H9 (cell line): Measurements from ENCODE around the gene XRCC2. TPM values are rescaled to one million over a fixed set of nuclear protein-coding genes. Genes with fewer than 3 reads are reported as not detected.
A peak's percentile ranks its signal among the peaks of the same experiment; 100 is the strongest.

Source experiments
- DNase-seq: peaks from one replicate; pipeline ENCODE4 v3.0.0-alpha.2; 2017
- H2AFZ ChIP-seq: one replicate; pipeline ENCODE4 v1.6.1; 2013; ENCODE audit warnings: mild to moderate bottlenecking, low read length, control low read depth, moderate library complexity
- H2AK5ac ChIP-seq: 2 replicates; pipeline ENCODE4 v1.6.1; 2013; ENCODE audit warnings: low read length, control low read depth, mixed read lengths; ENCODE audit not compliant: insufficient read length
- H2BK120ac ChIP-seq: one replicate; pipeline ENCODE4 v1.6.1; 2013; ENCODE audit warnings: low read depth, mild to moderate bottlenecking, low read length, control low read depth, inconsistent platforms; ENCODE audit not compliant: poor library complexity, severe bottlenecking
- H2BK12ac ChIP-seq: 2 replicates; pipeline ENCODE4 v1.6.1; 2013; ENCODE audit warnings: low read length, control low read depth, mixed read lengths, low read depth; ENCODE audit not compliant: insufficient read length
- H2BK15ac ChIP-seq: 2 replicates; pipeline ENCODE4 v1.6.1; 2013; ENCODE audit warnings: low read depth, low read length, control low read depth
- H2BK20ac ChIP-seq: one replicate; pipeline ENCODE4 v1.6.1; 2013; ENCODE audit warnings: low read depth, mild to moderate bottlenecking, low read length, control low read depth, inconsistent platforms; ENCODE audit not compliant: poor library complexity, severe bottlenecking
- H2BK5ac ChIP-seq: 2 replicates; pipeline ENCODE4 v1.6.1; 2013; ENCODE audit warnings: low read length, control low read depth, mixed read lengths; ENCODE audit not compliant: insufficient read length
- H3K14ac ChIP-seq: 2 replicates; pipeline ENCODE4 v1.6.1; 2013; ENCODE audit warnings: low read length, control low read depth; ENCODE audit not compliant: insufficient read depth
- H3K18ac ChIP-seq: 2 replicates; pipeline ENCODE4 v1.6.1; 2013; ENCODE audit warnings: low read depth, mild to moderate bottlenecking, mixed read lengths, low read length, control low read depth; ENCODE audit not compliant: insufficient read length
- H3K23ac ChIP-seq: 2 replicates; pipeline ENCODE4 v1.6.1; 2013; ENCODE audit warnings: low read length, control low read depth, mixed read lengths, low read depth; ENCODE audit not compliant: insufficient read length
- H3K23me2 ChIP-seq: 2 replicates; pipeline ENCODE4 v1.6.1; 2013; ENCODE audit warnings: low read depth, mild to moderate bottlenecking, mixed read lengths, low read length, control low read depth; ENCODE audit not compliant: insufficient read length, poor library complexity, severe bottlenecking
- H3K27ac ChIP-seq: 2 replicates; pipeline ENCODE4 v1.5.1; 2013; ENCODE audit warnings: low read length, control low read depth, mixed read lengths, low read depth; ENCODE audit not compliant: insufficient read length
- H3K27me3 ChIP-seq: 2 replicates; pipeline ENCODE4 v1.6.1; 2013; ENCODE audit warnings: low read length, control low read depth, inconsistent platforms; ENCODE audit not compliant: insufficient read depth
- H3K4ac ChIP-seq: 2 replicates; pipeline ENCODE4 v1.6.1; 2013; ENCODE audit warnings: low read depth, mild to moderate bottlenecking, control low read depth, inconsistent platforms, low read length, moderate library complexity
- H3K4me1 ChIP-seq: 2 replicates; pipeline ENCODE4 v1.6.1; 2013; ENCODE audit warnings: low read length, control low read depth, inconsistent platforms; ENCODE audit not compliant: insufficient read depth
- H3K4me2 ChIP-seq: 2 replicates; pipeline ENCODE4 v1.6.1; 2013; ENCODE audit warnings: low read length, control low read depth, mixed read lengths; ENCODE audit not compliant: insufficient read length, insufficient read depth
- H3K56ac ChIP-seq: 2 replicates; pipeline ENCODE4 v1.6.1; 2013; ENCODE audit warnings: low read depth, mild to moderate bottlenecking, mixed read lengths, low read length, control low read depth; ENCODE audit not compliant: insufficient read length
- H3K79me1 ChIP-seq: 2 replicates; pipeline ENCODE4 v1.6.1; 2013; ENCODE audit warnings: low read depth, mild to moderate bottlenecking, moderate library complexity, low read length, control low read depth, inconsistent platforms; ENCODE audit not compliant: insufficient read depth, poor library complexity, severe bottlenecking
- H3K79me2 ChIP-seq: 2 replicates; pipeline ENCODE4 v1.6.1; 2013; ENCODE audit warnings: low read length, control low read depth, inconsistent platforms; ENCODE audit not compliant: insufficient read depth
- H3K9ac ChIP-seq: 2 replicates; pipeline ENCODE4 v1.6.1; 2013; ENCODE audit warnings: low read length, control low read depth, mixed read lengths; ENCODE audit not compliant: insufficient read length; ENCODE audit errors: extremely low read depth
- H3K9me3 ChIP-seq: one replicate; pipeline ENCODE4 v1.6.1; 2013; ENCODE audit warnings: low read depth, low read length, inconsistent platforms; ENCODE audit not compliant: control insufficient read depth
- H3T11ph ChIP-seq: one replicate; pipeline ENCODE4 v1.6.1; 2013; ENCODE audit warnings: mild to moderate bottlenecking, low read length, control low read depth, inconsistent platforms
- H4K20me1 ChIP-seq: one replicate; pipeline ENCODE4 v1.6.1; 2013; ENCODE audit not compliant: control insufficient read depth, insufficient read length, insufficient read depth
- H4K5ac ChIP-seq: 2 replicates; pipeline ENCODE4 v1.6.1; 2013; ENCODE audit warnings: low read depth, mild to moderate bottlenecking, mixed read lengths, low read length, control low read depth; ENCODE audit not compliant: insufficient read length
- H4K8ac ChIP-seq: replicated peaks from 2 replicates; pipeline ENCODE4 v1.6.1; 2013; ENCODE audit warnings: low read length, control low read depth, mixed read lengths, low read depth; ENCODE audit not compliant: insufficient read length
- H4K91ac ChIP-seq: 2 replicates; pipeline ENCODE4 v1.6.1; 2013; ENCODE audit warnings: low read depth, mild to moderate bottlenecking, moderate library complexity, mixed read lengths, low read length, control low read depth; ENCODE audit not compliant: insufficient read length
- H3K27ac Mint-ChIP-seq, 3 experiments: 2 replicates in 2 of 3; 3 replicates in 1 of 3; pipeline ENCODE4 v1.8.0; 2020 to 2021; ENCODE audit warnings: mixed read lengths in 3 of 3, mild to moderate bottlenecking in 1 of 3, moderate library complexity in 1 of 3
- H3K27me3 Mint-ChIP-seq: 2 replicates; pipeline ENCODE4 v1.8.0; 2021; ENCODE audit warnings: low read depth, mild to moderate bottlenecking, moderate library complexity, mixed read lengths
- H3K36me3 Mint-ChIP-seq, 3 experiments: 2 replicates in 2 of 3; 3 replicates in 1 of 3; pipeline ENCODE4 v1.8.0; 2020 to 2021; ENCODE audit warnings: low read depth in 3 of 3, mixed read lengths in 3 of 3; ENCODE audit not compliant: insufficient read depth in 1 of 3
- H3K4me1 Mint-ChIP-seq, 2 experiments: 2 replicates each; pipeline ENCODE4 v1.8.0; 2020; ENCODE audit warnings: mixed read lengths in 2 of 2
- H3K4me3 Mint-ChIP-seq, 2 experiments: 2 replicates in 1 of 2; 3 replicates in 1 of 2; pipeline ENCODE4 v1.8.0; 2020 to 2021; ENCODE audit warnings: mild to moderate bottlenecking in 2 of 2, mixed read lengths in 2 of 2, moderate library complexity in 1 of 2
- H3K9me3 Mint-ChIP-seq, 2 experiments: 2 replicates in 1 of 2; 3 replicates in 1 of 2; pipeline ENCODE4 v1.8.0; 2020; ENCODE audit warnings: mild to moderate bottlenecking in 2 of 2, mixed read lengths in 2 of 2, moderate library complexity in 1 of 2
- CTCF ChIP-seq: fragments of 200-600 bp; sonication (generic); conservative IDR thresholded peaks from 3 replicates; pipeline ENCODE4 v1.8.0; 2021; ENCODE audit warnings: antibody characterized with exemption, mild to moderate bottlenecking
- WGBS: extraction: QIAGEN DNeasy Blood & Tissue Kit; methylation state at CpG from one replicate; pipeline ENCODE4 v1.1.7; 2013; ENCODE audit warnings: missing lambda C conversion rate, low lambda C conversion rate, mixed read lengths; ENCODE audit not compliant: insufficient read length; ENCODE audit errors: extremely low coverage; 5-methylcytosine and 5-hydroxymethylcytosine counted together
- total RNA-seq: library from RNA; stranded (reverse); gene quantifications from 2 replicates; pipeline ENCODE4 v1.2.1, GENCODE V29; 2021

The XRCC2 gene
- total RNA-seq, 1 experiment from 2014 or later, result 22.8 TPM

GRCh38 chr7:152672626-152673025 is 3.3 kb downstream of the XRCC2 start:
- H3K36me3 Mint-ChIP-seq, result peaks cover 25 to 36% (median 25%) of the 10 kb centered on the region in 3 experiments
- H2BK20ac ChIP-seq, result no peak overlapping the region
- WGBS, result no CpG with 5 or more reads among the region's 1 CpG

More at GRCh38 chr7:152672626-152673025, 3.3 kb downstream of the XRCC2 start:
- Histone ChIP-seq H3K14ac (no peak overlapping the region), H4K20me1 (no peaks in the 10 kb centered on the region), H3K9me3 (no peaks in the 10 kb centered on the region), H4K8ac (no peak overlapping the region), H2AFZ (no peak overlapping the region), H3K27me3 (no peaks in the 10 kb centered on the region), H3K79me1 (no peaks in the 10 kb centered on the region), H3K56ac (no peak overlapping the region), H3K4me1 (peaks cover 2% of the 10 kb centered on the region; the same call in 1 of the 2 replicates), H3T11ph (no peak overlapping the region), H2AK5ac (no peak overlapping the region), H3K23me2 (peaks cover 7% of the 10 kb centered on the region), H3K4ac (no peak overlapping the region), H3K9ac (no peak overlapping the region), H3K27ac (no peak overlapping the region), H4K5ac (no peak overlapping the region), H2BK5ac (no peak overlapping the region), H2BK15ac (no peak overlapping the region), H3K79me2 (peaks cover 35% of the 10 kb centered on the region), H2BK120ac (no peak overlapping the region), H3K4me2 (no peak overlapping the region), H2BK12ac (no peak overlapping the region), H4K91ac (no peak overlapping the region), H3K23ac (no peak overlapping the region), H3K18ac (no peak overlapping the region)
- TF ChIP-seq CTCF, result no peak
- Mint-ChIP-seq H3K27ac (peak overlapping the region in 1 of 3 experiments; percentile 60; a peak in 1 of 7 replicates), H3K27me3 (no peaks in the 10 kb centered on the region), H3K4me1 (peaks cover 6% of the 10 kb centered on the region in 2 experiments), H3K9me3 (no peaks in the 10 kb centered on the region; a peak in 2 of 5 replicates), H3K4me3 (no peak overlapping the region)
- no peak for DNase-seq
